ENCODE measurements around the gene SMC2. TPM values are rescaled to one million over a fixed set of nuclear protein-coding genes. Genes with fewer than 3 reads are reported as not detected.
A peak's percentile ranks its signal among the peaks of the same experiment; 100 is the strongest.

SMC2 gene
- total and polyA plus RNA-seq, 9 of the 15 experiments (the other 6 are each of a cell fraction or from before 2014, with no cell fraction given), result 18.0 to 54.0 (median 32.9) TPM

GRCh38 chr9:104093647-104094533 is at the start of gene SMC2 (continued):
- TF ChIP-seq ZNF436 (CRISPR knock-in tag; IDR thresholded peaks at IDR 0.05) (no peak), IRF2 (CRISPR knock-in tag; IDR thresholded peaks at IDR 0.05) (no peak), GABPB1 (CRISPR knock-in tag; IDR thresholded peaks at IDR 0.05) (peak; percentile 46; the same call in 1 of the 2 replicates), ATF4 (CRISPR knock-in tag; IDR thresholded peaks at IDR 0.05) (no peak), NCOR1 (IDR thresholded peaks at IDR 0.05) (no peak), HMG20A (CRISPR knock-in tag; conservative IDR thresholded peaks at IDR 0.05) (no peak), ZNF444 (CRISPR knock-in tag; IDR thresholded peaks at IDR 0.05) (no peak), MXI1 (IDR thresholded peaks at IDR 0.05; ENCODE audit: low read depth, low read length) (no peak), GTF3C2 (IDR thresholded peaks at IDR 0.05; ENCODE audit: borderline replicate concordance, extremely low read depth, insufficient read length) (no peak), NCOA6 (IDR thresholded peaks at IDR 0.05) (no peak), ZNF644 (tag; IDR thresholded peaks at IDR 0.05; ENCODE audit: low read depth) (no peak), TRIM28 (IDR thresholded peaks at IDR 0.05) (no peak), KAT8 (IDR thresholded peaks at IDR 0.05; ENCODE audit: low read depth) (no peak), ETS1 (conservative IDR thresholded peaks at IDR 0.05; ENCODE audit: control insufficient read depth, low read depth, low read length) (peak; percentile 23; the same call in 1 of the 2 replicates), BDP1 (IDR thresholded peaks at IDR 0.05; ENCODE audit: insufficient read depth, insufficient read length) (no peak), GTF2F1 (IDR thresholded peaks at IDR 0.05; ENCODE audit: low read depth, low read length) (peak; percentile 86), ELF2 (CRISPR knock-in tag; IDR thresholded peaks at IDR 0.05) (peak; percentile 24; the same call in 1 of the 2 replicates), SMC3 (conservative IDR thresholded peaks at IDR 0.05; ENCODE audit: insufficient read depth, low read depth, low read length) (0 out of 2 replicates have a peak, but pooled peaks have one; percentile 1), SMARCE1 (IDR thresholded peaks at IDR 0.05) (no peak), PRPF4 (IDR thresholded peaks at IDR 0.05; ENCODE audit: insufficient read depth, low read depth, low read length, poor library complexity, severe bottlenecking) (no peak), TEAD1 (CRISPR knock-in tag; IDR thresholded peaks at IDR 0.05) (peak in 1 of 2 experiments; percentile 27; a peak in 1 of 4 replicates), ZNF655 (CRISPR knock-in tag; IDR thresholded peaks at IDR 0.05) (no peak)
